GM12864 (cell line): ENCODE results near the gene TNS4.

Source experiments
- DNase-seq: peaks from one replicate; pipeline ENCODE4 v3.0.0-alpha.2; 2011; ENCODE audit warnings: low read depth
- H3K4me3 ChIP-seq: 2 replicates; pipeline ENCODE4 v1.5.1; 2011; ENCODE audit warnings: mild to moderate bottlenecking, low read depth, low read length, control low read depth
- CTCF ChIP-seq: IDR thresholded peaks from 2 replicates; pipeline ENCODE4 v1.5.1; 2011; ENCODE audit warnings: low read depth, mild to moderate bottlenecking, moderate library complexity, low read length, control low read depth, inconsistent platforms; ENCODE audit errors: missing control alignments

Gene TNS4

GRCh38 chr17:40538936-40539705, 37.7 kb upstream of the TNS4 start:
- H3K4me3 ChIP-seq: no peak overlapping the region
- DNase-seq: no peak
- no peak for TF ChIP-seq CTCF

- no peak for TF ChIP-seq CTCF
- no peak for DNase-seq
- H3K4me3 ChIP-seq: no peak overlapping the region
Measured at GRCh38 chr17:40538019-40538935, 36.9 kb upstream of the TNS4 start.

GRCh38 chr17:40536295-40537171, 35.1 kb upstream of the TNS4 start:
- no peak overlapping the region for H3K4me3 ChIP-seq
- no peak for DNase-seq
- no peak for TF ChIP-seq CTCF

- TF ChIP-seq CTCF: no peak
- no peak overlapping the region for H3K4me3 ChIP-seq
- no peak for DNase-seq
Measured at GRCh38 chr17:40535924-40536294, 34.5 kb upstream of the TNS4 start.

- no peak for TF ChIP-seq CTCF
- no peak overlapping the region for H3K4me3 ChIP-seq
Measured at GRCh38 chr17:40535438-40535837, 34.0 kb upstream of the TNS4 start.

GRCh38 chr17:40534371-40535189, 33.2 kb upstream of the TNS4 start:
- no peak overlapping the region for H3K4me3 ChIP-seq
- no peak for TF ChIP-seq CTCF
- DNase-seq: no peak

More at GRCh38 chr17:40535438-40535837, 34.0 kb upstream of the TNS4 start:
- DNase-seq: no peak
